ENCODE measurements around the gene PCDHGA11. TPM values are rescaled to one million over a fixed set of nuclear protein-coding genes. Genes with fewer than 3 reads are reported as not detected.

The PCDHGA11 gene
- total RNA-seq, 1 donor from 2014 or later, result 40.4 TPM

Other genes with a start within 250 kb of the PCDHGA11 start
- 17.8 TPM for gene PCDHB7, start 248.4 kb upstream of the PCDHGA11 start, total RNA-seq
- 15.0 TPM for gene PCDHB8, start 243.3 kb upstream of the PCDHGA11 start, total RNA-seq
- 10.6 TPM for gene PCDHB16, start 238.7 kb upstream of the PCDHGA11 start, total RNA-seq
- 11.9 TPM for gene PCDHB9, start 233.9 kb upstream of the PCDHGA11 start, total RNA-seq
- 26.3 TPM for gene PCDHB10, start 228.7 kb upstream of the PCDHGA11 start, total RNA-seq
- 24.1 TPM for gene PCDHB11, start 221.4 kb upstream of the PCDHGA11 start, total RNA-seq
- gene PCDHB12, start 212.3 kb upstream of the PCDHGA11 start, total RNA-seq, result 36.9 TPM
- gene PCDHB13, start 207.1 kb upstream of the PCDHGA11 start, total RNA-seq, result 29.7 TPM
- gene PCDHB14, start 197.7 kb upstream of the PCDHGA11 start, total RNA-seq, result 28.2 TPM
- 32.9 TPM for gene PCDHB15, start 175.7 kb upstream of the PCDHGA11 start, total RNA-seq
- gene SLC25A2, start 117.0 kb upstream of the PCDHGA11 start, total RNA-seq, result 0.63 TPM
- gene TAF7, start 100.3 kb upstream of the PCDHGA11 start, total RNA-seq, result 77.3 TPM
- 9.1 TPM for gene PCDHGA1, start 90.5 kb upstream of the PCDHGA11 start, total RNA-seq
- gene PCDHGA2, start 82.3 kb upstream of the PCDHGA11 start, total RNA-seq, result 11.9 TPM
- gene PCDHGA3, start 77.2 kb upstream of the PCDHGA11 start, total RNA-seq, result 11.0 TPM
- gene PCDHGB1, start 71.0 kb upstream of the PCDHGA11 start, total RNA-seq, result 20.3 TPM
- gene PCDHGA4, start 66.0 kb upstream of the PCDHGA11 start, total RNA-seq, result 21.6 TPM
- 21.9 TPM for gene PCDHGB2, start 61.1 kb upstream of the PCDHGA11 start, total RNA-seq
- gene PCDHGA5, start 56.9 kb upstream of the PCDHGA11 start, total RNA-seq, result 17.8 TPM
- 31.0 TPM for gene PCDHGB3, start 50.8 kb upstream of the PCDHGA11 start, total RNA-seq
- gene PCDHGA6, start 47.2 kb upstream of the PCDHGA11 start, total RNA-seq, result 29.1 TPM
- gene PCDHGA7, start 38.3 kb upstream of the PCDHGA11 start, total RNA-seq, result 23.8 TPM
- gene PCDHGB4, start 33.4 kb upstream of the PCDHGA11 start, total RNA-seq, result 35.4 TPM
- 30.0 TPM for gene PCDHGA8, start 28.4 kb upstream of the PCDHGA11 start, total RNA-seq
- 41.6 TPM for gene PCDHGB5, start 23.1 kb upstream of the PCDHGA11 start, total RNA-seq
- 38.2 TPM for gene PCDHGA9, start 18.3 kb upstream of the PCDHGA11 start, total RNA-seq
- 35.4 TPM for gene PCDHGB6, start 13.0 kb upstream of the PCDHGA11 start, total RNA-seq
- gene PCDHGA10, start 8.1 kb upstream of the PCDHGA11 start, total RNA-seq, result 36.3 TPM
- 43.5 TPM for gene PCDHGB7, start 3.4 kb upstream of the PCDHGA11 start, total RNA-seq
- 26.9 TPM for gene PCDHGA12, start 9.5 kb downstream of the PCDHGA11 start, total RNA-seq
- 62.3 TPM for gene PCDHGC3, start 54.9 kb downstream of the PCDHGA11 start, total RNA-seq
- gene PCDHGC4, start 64.0 kb downstream of the PCDHGA11 start, total RNA-seq, result 91.7 TPM
- 20.0 TPM for gene PCDHGC5, start 68.0 kb downstream of the PCDHGA11 start, total RNA-seq
- 39.8 TPM for gene DIAPH1, start 197.9 kb downstream of the PCDHGA11 start, total RNA-seq
- 81.7 TPM for gene HDAC3, start 215.8 kb downstream of the PCDHGA11 start, total RNA-seq
- 9.1 TPM for gene RELL2, start 215.9 kb downstream of the PCDHGA11 start, total RNA-seq
- gene FCHSD1, start 230.4 kb downstream of the PCDHGA11 start, total RNA-seq, result 9.4 TPM